GM19324 (cell line): ENCODE measurements around the gene ENDOV.

ENCODE experiments used
- ATAC-seq: cut with Tn5 transposase; IDR thresholded peaks from one replicate; pipeline ENCODE4 v1.9.1; 2021; ENCODE audit warnings: mild to moderate bottlenecking, moderate library complexity; ENCODE audit not compliant: unreplicated experiment, low FRiP score

ENDOV gene

GRCh38 chr17:80429356-80430275 is 14.6 kb downstream of the ENDOV start:
- ATAC-seq = no peak

GRCh38 chr17:80430446-80431245 is 15.7 kb downstream of the ENDOV start:
- no peak for ATAC-seq

- ATAC-seq = no peak
Measured at GRCh38 chr17:80431246-80432195, 16.6 kb downstream of the ENDOV start.

GRCh38 chr17:80432350-80432955 is 17.5 kb downstream of the ENDOV start:
- no peak for ATAC-seq

GRCh38 chr17:80432961-80433550 is 18.1 kb downstream of the ENDOV start:
- ATAC-seq = no peak

- ATAC-seq = no peak
Measured at GRCh38 chr17:80433916-80434666, 19.1 kb downstream of the ENDOV start.

- ATAC-seq = no peak
Measured at GRCh38 chr17:80437532-80437931, 22.6 kb downstream of the ENDOV start.

- no peak for ATAC-seq
Measured at GRCh38 chr17:80438806-80439205, 23.8 kb downstream of the ENDOV start.

- no peak for ATAC-seq
Measured at GRCh38 chr17:80439499-80439898, 24.5 kb downstream of the ENDOV start.

GRCh38 chr17:80441133-80441578 is 26.2 kb downstream of the ENDOV start:
- no peak for ATAC-seq

GRCh38 chr17:80441598-80442322 is 26.8 kb downstream of the ENDOV start:
- ATAC-seq = no peak

- ATAC-seq = no peak
Measured at GRCh38 chr17:80442323-80442659, 27.3 kb downstream of the ENDOV start.

- no peak for ATAC-seq
Measured at GRCh38 chr17:80442764-80443163, 27.8 kb downstream of the ENDOV start.

GRCh38 chr17:80443498-80443897 is 28.5 kb downstream of the ENDOV start:
- ATAC-seq = no peak

- ATAC-seq = no peak
Measured at GRCh38 chr17:80443916-80444643, 29.1 kb downstream of the ENDOV start.

GRCh38 chr17:80444644-80444979 is 29.6 kb downstream of the ENDOV start:
- no peak for ATAC-seq

GRCh38 chr17:80445007-80445725 is 30.2 kb downstream of the ENDOV start:
- no peak for ATAC-seq
